Natural killer cell (primary cell): Measurements from ENCODE around the gene CHRM2. TPM values are rescaled to one million over a fixed set of nuclear protein-coding genes. Genes with fewer than 3 reads are reported as not detected.

Source experiments
- ATAC-seq, 3 donors: fragments of 150-1000 bp in 2 of 3; fragments of 200-7000 bp in 1 of 3; cut with Tn5 transposase; 1 replicate in 1 of 3; 2 replicates in 2 of 3; pipeline ENCODE4 v1.10.0; 2021; ENCODE audit warnings: mild to moderate bottlenecking in 2 of 3, moderate library complexity in 2 of 3
- DNase-seq, 2 donors: peaks; one replicate each; pipeline versions ENCODE4 v3.0.0 to v3.0.0-alpha.2; 2013 to 2021; ENCODE audit warnings: mixed read lengths in 1 of 2
- H3K27ac ChIP-seq: one replicate; pipeline ENCODE4 v1.5.1; 2013; ENCODE audit warnings: mild to moderate bottlenecking, low read length
- H3K27me3 ChIP-seq: one replicate; pipeline ENCODE4 v1.6.1; 2013; ENCODE audit warnings: low read length; ENCODE audit not compliant: control insufficient read depth, insufficient read depth
- H3K36me3 ChIP-seq: one replicate; pipeline ENCODE4 v1.6.1; 2013; ENCODE audit warnings: low read length; ENCODE audit not compliant: control insufficient read depth, insufficient read depth
- H3K4me1 ChIP-seq: one replicate; pipeline ENCODE4 v1.6.1; 2013; ENCODE audit warnings: low read length; ENCODE audit not compliant: control insufficient read depth, insufficient read depth
- H3K4me3 ChIP-seq: one replicate; pipeline ENCODE4 v1.5.1; 2013; ENCODE audit warnings: low read length
- H3K9me3 ChIP-seq: one replicate; pipeline ENCODE4 v1.6.1; 2013; ENCODE audit warnings: low read length; ENCODE audit not compliant: control insufficient read depth, insufficient read depth
- H3K27ac Mint-ChIP-seq, 2 donors: one replicate each; pipeline ENCODE4 v1.8.0; 2022; ENCODE audit warnings: mild to moderate bottlenecking in 2 of 2, mixed read lengths in 2 of 2, moderate library complexity in 1 of 2
- H3K27me3 Mint-ChIP-seq, 2 donors: one replicate each; pipeline ENCODE4 v1.8.0; 2022; ENCODE audit warnings: low read depth in 2 of 2, mixed read lengths in 2 of 2
- H3K36me3 Mint-ChIP-seq: one replicate; pipeline ENCODE4 v1.8.0; 2022; ENCODE audit warnings: mixed read lengths
- H3K4me1 Mint-ChIP-seq, 2 donors: one replicate each; pipeline ENCODE4 v1.8.0; 2022; ENCODE audit warnings: mixed read lengths in 2 of 2
- H3K4me3 Mint-ChIP-seq: one replicate; pipeline ENCODE4 v1.8.0; 2022; ENCODE audit warnings: mild to moderate bottlenecking, moderate library complexity, mixed read lengths
- H3K9me3 Mint-ChIP-seq, 2 donors: one replicate each; pipeline ENCODE4 v1.8.0; 2022; ENCODE audit warnings: mixed read lengths in 2 of 2
- CTCF ChIP-seq: fragments of 200-600 bp; IDR thresholded peaks from one replicate; pipeline ENCODE4 v1.8.0; 2022; ENCODE audit warnings: antibody characterized with exemption
- WGBS: methylation state at CpG from one replicate; pipeline ENCODE4 v1.1.7; 2013; ENCODE audit warnings: missing lambda C conversion rate; ENCODE audit not compliant: insufficient coverage; 5-methylcytosine and 5-hydroxymethylcytosine counted together
- intact Hi-C: fragments of 100-400 bp; cut with micrococcal nuclease; formaldehyde crosslinking; loops from one replicate; pipeline ENCODE4 v1.14.2; 2022
- total RNA-seq, 4 donors: library from RNA; stranded (reverse); fragments of 120-200 nt in 1 of 4; gene quantifications; one replicate each; pipeline versions ENCODE4 v1.2.3 to v1.2.4, GENCODE V29; 2013 to 2022

Gene CHRM2
- total RNA-seq, 3 donors from 2014 or later (not counting 1 experiment from before 2014, with no cell fraction given) = not detected

GRCh38 chr7:137026176-137026500 lies 157.7 kb downstream of the CHRM2 start:
- WGBS = no CpG with 5 or more reads among the region's 1 CpG
- Mint-ChIP-seq H3K4me1 (no peaks in the 10 kb centered on the region), H3K27ac (no peak overlapping the region), H3K27me3 (no peaks in the 10 kb centered on the region), H3K36me3 (no peaks in the 10 kb centered on the region), H3K9me3 (peaks cover 14 to 19% of the 10 kb centered on the region in 2 donors), H3K4me3 (no peak overlapping the region)
- no peak for TF ChIP-seq CTCF
- ATAC-seq (no peak), DNase-seq (no peak)
- Histone ChIP-seq H3K27me3 (no peaks in the 10 kb centered on the region), H3K9me3 (no peaks in the 10 kb centered on the region), H3K4me1 (no peaks in the 10 kb centered on the region), H3K36me3 (no peaks in the 10 kb centered on the region), H3K27ac (no peak overlapping the region), H3K4me3 (no peak overlapping the region)
- intact Hi-C loops = no loop called here

- no peaks in the 10 kb centered on the region for H3K36me3 ChIP-seq
- Mint-ChIP-seq H3K9me3 (peaks cover 3% of the 10 kb centered on the region in 2 donors), H3K27me3 (no peaks in the 10 kb centered on the region), H3K36me3 (no peaks in the 10 kb centered on the region), H3K27ac (no peak overlapping the region), H3K4me1 (no peaks in the 10 kb centered on the region), H3K4me3 (no peak overlapping the region)
- intact Hi-C loops = no loop called here
- no peaks in the 10 kb centered on the region for H3K27me3 ChIP-seq
- no peak overlapping the region for H3K4me3 ChIP-seq
- ATAC-seq = no peak
- DNase-seq = no peak
- H3K27ac ChIP-seq = no peak overlapping the region
- no peaks in the 10 kb centered on the region for H3K4me1 ChIP-seq
- 89% methylated on average over 3 of the region's 4 CpGs for WGBS
- TF ChIP-seq CTCF = no peak
- no peaks in the 10 kb centered on the region for H3K9me3 ChIP-seq
These were observed 164.0 kb downstream of the CHRM2 start for GRCh38 chr7:137032436-137032835.

- no peak for ATAC-seq
- no peaks in the 10 kb centered on the region for H3K27me3 Mint-ChIP-seq
- TF ChIP-seq CTCF = no peak
These were observed 168.3 kb downstream of the CHRM2 start for GRCh38 chr7:137036768-137037167.

GRCh38 chr7:137038706-137039105 lies 170.3 kb downstream of the CHRM2 start:
- H3K27me3 Mint-ChIP-seq = no peaks in the 10 kb centered on the region
- H3K9me3 Mint-ChIP-seq = peaks cover 5 to 22% of the 10 kb centered on the region in 2 donors
- WGBS = no CpG with 5 or more reads among the region's 2 CpGs
- no peaks in the 10 kb centered on the region for H3K4me1 Mint-ChIP-seq
- TF ChIP-seq CTCF = no peak
- no peaks in the 10 kb centered on the region for H3K36me3 Mint-ChIP-seq
- no peak overlapping the region for H3K4me3 Mint-ChIP-seq
- Histone ChIP-seq H3K4me3 (no peak overlapping the region), H3K4me1 (no peaks in the 10 kb centered on the region), H3K9me3 (peaks cover 3% of the 10 kb centered on the region), H3K36me3 (no peaks in the 10 kb centered on the region), H3K27ac (no peak overlapping the region), H3K27me3 (no peaks in the 10 kb centered on the region)
- DNase-seq (no peak), ATAC-seq (no peak)
- intact Hi-C loops = no loop called here
- H3K27ac Mint-ChIP-seq = no peak overlapping the region

More at GRCh38 chr7:137036768-137037167, 168.3 kb downstream of the CHRM2 start:
- no peaks in the 10 kb centered on the region for H3K27me3 ChIP-seq
- no peak overlapping the region for H3K27ac ChIP-seq
- H3K4me3 ChIP-seq = no peak overlapping the region
- intact Hi-C loops = no loop called here
- no peak overlapping the region for H3K4me3 Mint-ChIP-seq
- H3K9me3 ChIP-seq = peaks cover 3% of the 10 kb centered on the region
- no peak for DNase-seq
- no peaks in the 10 kb centered on the region for H3K4me1 ChIP-seq
- no CpG with 5 or more reads among the region's 2 CpGs for WGBS
- no peaks in the 10 kb centered on the region for H3K36me3 Mint-ChIP-seq
- peaks cover 6 to 12% of the 10 kb centered on the region in 2 donors for H3K9me3 Mint-ChIP-seq
- H3K36me3 ChIP-seq = no peaks in the 10 kb centered on the region
- H3K27ac Mint-ChIP-seq = no peak overlapping the region
- no peaks in the 10 kb centered on the region for H3K4me1 Mint-ChIP-seq
